Fibroblast of skin of right quadriceps (primary cell): ENCODE data around the gene BAIAP2L1.

Experiments
- DNase-seq: peaks from one replicate; pipeline ENCODE4 v3.0.0-alpha.2; 2013

BAIAP2L1 gene

DNA sequence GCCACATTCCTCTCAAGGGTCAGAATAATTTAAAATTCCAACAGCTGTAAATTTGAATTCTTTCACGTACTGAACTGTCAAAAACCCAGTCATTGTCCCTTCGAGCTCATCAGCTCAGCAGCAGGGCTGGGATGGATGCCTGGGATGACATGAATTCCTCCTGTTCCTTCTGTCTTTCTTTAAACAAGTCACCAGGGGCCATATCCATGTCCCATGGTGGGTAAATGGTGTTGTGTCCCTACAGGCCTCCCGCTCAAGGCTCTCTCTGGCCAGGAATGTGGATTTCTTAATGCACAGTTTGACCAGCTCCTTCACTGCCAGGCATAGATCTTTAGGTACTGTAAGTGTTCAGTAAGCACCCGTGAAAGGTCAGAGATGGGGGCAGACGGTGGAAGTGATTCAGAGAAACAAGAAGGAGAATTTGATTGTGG, 135.0 kb downstream of the BAIAP2L1 start:
- peak; percentile 70 for DNase-seq

DNA sequence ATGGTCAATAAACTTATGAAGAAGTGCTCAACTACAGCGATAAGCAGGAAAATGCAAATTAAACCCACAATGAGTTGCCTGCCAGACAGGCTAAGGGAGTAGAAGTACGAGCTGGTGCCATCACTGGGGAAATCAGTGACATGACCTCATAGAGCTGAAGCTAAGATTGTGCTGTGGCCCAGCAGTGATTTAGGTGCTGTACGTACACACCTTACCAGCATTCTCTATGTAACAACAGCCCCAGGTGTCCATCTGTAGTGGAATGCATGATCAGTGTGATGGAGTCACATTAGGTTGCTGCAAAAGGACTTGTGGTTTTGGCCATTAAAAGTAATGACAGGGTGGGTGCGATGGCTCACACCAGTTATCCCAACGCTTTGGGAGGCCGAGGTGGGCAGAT, 143.2 kb downstream of the BAIAP2L1 start:
- no peak for DNase-seq

DNA sequence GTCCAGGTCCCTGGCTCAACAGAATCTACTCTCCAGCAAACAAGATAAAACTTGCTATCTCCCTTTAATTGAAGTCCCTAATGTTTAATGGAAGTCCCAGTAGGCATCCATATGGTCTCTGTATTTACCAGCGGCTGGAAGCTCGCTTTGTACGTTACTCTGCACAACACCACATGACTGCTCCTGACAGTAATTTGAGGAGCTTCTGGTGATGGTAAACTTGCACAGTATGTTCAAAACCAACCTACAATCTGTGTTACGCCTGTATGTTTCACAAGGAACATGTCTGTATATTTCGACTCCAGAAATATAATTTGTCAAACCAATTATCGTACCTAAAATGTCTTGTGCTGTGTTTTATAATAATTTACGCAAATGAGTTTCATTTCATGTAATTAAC, 144.5 kb downstream of the BAIAP2L1 start:
- DNase-seq = no peak

DNA sequence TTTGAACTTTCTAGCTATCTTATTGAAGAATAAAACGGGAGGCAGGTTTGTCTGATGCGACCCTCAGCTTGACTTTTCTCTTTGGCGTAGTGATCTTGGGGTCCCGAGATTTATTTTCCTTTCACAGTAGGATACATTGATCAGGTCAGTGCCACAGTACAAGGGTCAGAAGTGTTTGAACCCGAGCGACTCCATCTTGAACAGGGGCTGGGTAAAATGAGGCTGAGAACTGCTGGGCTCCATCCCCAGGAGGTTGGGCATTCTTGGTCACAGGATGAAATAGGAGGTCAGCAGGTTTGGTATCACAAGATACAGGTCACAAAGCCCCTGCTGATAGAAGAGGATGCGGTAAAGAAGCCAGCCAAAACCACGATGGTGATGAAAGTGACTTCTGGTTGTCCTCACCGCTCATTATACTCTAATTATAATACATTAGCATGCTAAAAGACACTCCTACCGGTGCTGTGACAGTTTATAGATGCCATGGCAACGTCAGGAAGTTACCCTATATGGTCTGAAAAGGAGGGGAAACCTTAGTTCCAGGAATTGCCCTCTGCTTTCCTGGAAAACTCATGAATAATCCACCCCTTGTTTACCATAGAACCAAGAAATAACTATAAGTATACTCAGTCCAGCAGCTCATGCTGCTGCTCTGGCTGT, 145.8 kb downstream of the BAIAP2L1 start:
- no peak for DNase-seq

DNA sequence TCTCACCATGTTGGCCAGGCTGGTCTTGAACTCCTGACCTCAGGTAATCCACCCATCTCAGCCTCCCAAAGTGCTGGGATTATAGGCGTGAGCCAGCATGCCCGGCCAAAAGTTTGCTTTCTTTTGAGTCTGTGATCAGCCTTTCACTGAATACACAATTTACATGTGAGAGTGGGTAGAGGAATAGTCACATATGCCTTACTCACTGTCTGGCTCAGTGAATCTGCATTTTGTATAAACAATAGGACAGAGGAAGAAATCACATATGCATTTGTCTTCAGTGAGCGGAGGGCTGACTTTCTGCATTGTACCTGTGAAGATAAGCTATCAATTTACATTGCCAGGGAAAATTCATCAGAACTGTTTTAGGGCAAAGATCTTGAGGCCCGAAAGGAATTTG, 146.4 kb downstream of the BAIAP2L1 start:
- DNase-seq = no peak

DNA sequence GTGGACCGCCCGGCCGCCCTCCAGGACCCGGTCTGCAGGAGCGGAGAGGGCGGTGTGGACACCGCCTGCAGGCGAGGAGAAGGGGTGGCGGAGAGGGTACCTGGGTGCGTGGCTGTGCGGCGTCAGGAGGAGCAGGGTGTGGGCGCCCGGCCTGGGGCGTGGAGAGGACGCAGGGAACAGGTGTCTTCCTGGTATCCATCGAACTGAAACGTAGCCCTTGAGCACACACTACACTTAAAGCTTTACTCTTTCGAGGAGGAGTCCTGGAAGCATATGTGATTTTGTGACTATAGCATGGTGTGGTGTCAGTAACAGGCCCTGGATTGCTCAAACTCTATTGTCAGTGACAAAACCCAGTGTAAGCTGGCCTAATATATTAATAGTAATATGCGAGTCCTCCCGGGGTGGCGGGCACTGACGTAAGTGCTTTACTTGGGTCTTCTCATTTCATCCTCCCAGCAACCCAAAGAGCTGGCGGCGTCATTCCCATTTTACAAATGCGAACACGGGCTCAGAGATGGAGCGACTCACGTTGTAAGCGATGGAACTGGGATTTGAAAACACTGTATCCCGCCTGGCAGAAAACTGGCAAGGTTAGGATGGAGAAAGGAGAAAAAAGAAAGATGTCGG, 148.3 kb downstream of the BAIAP2L1 start:
- no peak for DNase-seq

DNA sequence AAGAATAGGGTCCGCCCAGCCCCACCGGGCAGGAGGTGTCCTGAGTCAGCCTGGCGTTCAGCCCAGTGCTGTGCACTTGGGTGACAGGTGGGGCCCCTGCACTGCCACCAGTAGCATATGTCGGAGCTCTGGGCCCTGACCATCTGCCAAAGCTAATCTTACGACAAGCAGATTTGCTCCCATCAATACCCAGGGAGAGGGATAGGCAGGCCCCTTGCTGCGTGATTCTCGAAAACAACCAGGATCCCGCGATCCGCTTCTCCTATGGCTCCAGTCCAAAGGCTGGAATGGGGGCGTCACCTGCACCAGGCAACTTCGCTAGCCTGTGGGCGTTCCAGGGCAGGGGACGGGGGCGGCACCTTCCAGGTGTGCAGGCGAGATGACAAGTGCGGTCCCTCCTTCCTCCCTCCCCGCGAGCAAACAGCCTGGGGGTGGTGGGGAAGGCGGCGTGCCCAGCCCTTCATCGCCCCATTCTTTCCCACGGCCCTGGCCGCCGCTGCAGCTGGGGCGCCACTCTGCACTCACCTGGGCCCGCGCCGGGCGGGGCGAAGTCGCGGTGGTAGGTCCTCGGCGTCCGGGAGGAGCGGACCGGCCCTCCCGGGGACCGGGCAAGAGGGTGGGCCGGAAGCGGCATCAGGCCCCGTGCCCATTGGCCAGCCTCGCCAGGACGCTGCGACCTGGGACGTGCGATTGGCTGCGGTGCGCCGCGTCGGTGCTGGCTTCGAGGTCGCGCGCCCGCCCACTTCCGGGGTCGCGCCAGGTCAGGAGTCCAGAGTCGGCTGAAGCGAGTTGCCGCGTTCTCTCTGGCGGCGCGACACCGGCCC, 149.1 kb downstream of the BAIAP2L1 start, which contains the start of gene TECPR1:
Gene TECPR1 (minus strand): TSS at position 632 of the 824 bp plus-strand sequence. CDS start 6,086 bp downstream, outside the sequence.
- peak; percentile 80 for DNase-seq

DNA sequence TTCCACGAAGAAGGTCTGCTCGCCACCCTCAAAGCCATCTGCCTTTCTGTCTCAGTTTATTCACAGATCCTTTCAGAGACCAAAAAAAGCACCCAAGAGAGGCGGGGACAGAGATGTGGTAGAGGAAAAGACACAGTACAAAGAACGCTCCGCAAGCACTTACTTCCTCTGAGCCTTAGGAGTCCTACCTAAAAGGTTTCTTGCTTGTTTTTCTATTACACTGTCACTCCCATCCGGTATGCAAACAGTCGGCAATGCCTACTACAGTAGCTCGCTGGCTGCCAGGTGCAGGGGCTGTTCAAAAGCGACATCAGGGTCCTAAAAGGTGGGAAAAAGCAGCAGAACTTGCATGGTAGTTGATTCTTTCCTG, 149.7 kb downstream of the BAIAP2L1 start:
- DNase-seq = no peak

DNA sequence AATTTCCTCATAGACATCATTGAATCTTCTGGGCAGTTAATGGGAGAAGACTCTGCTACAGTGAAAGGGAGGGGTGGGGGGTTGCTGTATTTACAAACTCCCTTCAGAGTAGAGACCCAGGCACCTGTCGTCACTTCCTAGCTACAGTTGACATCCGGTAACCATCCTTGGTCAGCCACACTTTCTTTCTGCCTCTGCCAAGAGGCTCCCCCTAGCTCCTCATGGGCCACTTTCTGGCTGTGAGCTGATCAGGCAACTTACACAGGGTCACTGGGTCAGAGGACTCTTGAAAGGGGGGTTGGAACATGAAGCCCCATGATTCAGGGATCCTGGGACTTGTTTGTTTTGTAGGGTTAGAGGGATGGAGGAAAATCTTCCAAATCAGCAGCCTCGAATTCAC, 150.1 kb downstream of the BAIAP2L1 start:
- DNase-seq = no peak

DNA sequence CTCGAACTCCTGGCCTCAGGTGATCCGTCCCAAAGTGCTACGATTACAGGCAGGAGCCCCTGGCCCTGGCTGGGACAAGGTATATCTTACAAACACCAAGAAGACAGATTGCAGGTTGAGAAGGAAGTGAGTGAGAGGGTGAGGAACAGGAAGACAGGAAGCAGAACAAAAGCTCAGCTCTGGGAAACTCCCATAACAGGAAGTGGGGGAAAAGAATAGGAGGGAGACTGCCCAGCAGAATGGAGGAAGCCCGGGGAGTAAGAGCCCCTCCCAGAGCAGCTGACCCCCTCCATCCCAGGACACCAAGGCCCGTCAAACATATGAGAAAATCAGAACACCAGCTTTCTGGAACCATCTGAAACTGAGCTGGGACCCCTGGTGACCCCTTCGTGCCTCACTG, 151.8 kb downstream of the BAIAP2L1 start:
- no peak for DNase-seq

DNA sequence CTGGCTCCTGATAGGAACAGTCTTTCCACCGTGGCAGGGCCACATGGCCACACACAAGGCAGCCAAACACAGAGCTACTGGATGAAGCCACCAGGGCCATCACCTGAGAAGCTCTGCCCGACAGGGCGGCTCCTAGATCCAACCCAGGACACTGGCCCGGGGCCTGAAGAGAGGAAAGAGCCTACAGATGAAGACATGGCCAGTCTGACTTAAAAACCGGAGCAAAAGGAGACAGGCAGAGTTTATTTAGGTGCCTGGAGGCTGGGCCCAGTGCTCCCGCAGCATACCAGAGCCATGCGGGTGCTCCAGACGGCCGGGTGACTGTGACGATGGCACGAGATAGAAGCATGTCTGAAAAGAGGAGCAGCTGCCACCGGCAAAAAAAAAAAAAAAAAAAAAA, 152.7 kb downstream of the BAIAP2L1 start:
- DNase-seq = no peak

DNA sequence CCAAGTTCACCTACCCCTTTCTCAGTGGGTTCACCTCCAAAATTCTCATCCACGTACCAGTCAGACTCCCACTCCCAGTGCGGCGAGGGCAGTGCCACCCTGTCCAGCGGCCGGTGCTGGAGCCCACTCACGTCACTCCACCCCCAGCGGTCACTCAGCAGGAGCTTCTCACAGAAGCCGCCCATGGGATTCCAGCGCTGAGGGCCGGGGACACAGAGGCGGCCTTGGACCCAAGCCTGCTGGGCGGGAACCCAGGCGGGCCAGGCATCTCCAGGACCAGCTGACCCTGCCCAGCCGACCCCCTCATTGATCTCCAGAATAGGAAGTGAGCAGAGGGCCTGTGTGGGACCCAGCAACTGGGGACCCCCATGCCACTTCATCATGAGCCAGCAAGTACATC, 156.0 kb downstream of the BAIAP2L1 start:
- DNase-seq = no peak

DNA sequence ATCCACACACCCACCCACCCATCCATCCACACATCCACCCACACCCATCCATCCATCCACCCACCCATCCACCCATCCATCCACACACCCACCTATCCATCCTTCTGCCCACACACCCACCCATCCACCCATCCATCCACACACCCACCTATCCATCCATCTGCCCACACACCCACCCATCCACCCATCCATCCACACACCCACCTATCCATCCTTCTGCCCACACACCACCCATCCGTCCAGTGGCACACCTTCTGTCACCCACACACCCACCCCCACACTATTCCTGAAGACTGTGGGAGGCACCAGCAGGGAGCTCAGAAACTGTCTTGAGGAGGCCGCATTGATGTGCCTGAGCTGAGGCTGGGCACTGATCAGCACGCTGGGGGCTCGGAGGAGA, 158.0 kb downstream of the BAIAP2L1 start:
- no peak for DNase-seq

DNA sequence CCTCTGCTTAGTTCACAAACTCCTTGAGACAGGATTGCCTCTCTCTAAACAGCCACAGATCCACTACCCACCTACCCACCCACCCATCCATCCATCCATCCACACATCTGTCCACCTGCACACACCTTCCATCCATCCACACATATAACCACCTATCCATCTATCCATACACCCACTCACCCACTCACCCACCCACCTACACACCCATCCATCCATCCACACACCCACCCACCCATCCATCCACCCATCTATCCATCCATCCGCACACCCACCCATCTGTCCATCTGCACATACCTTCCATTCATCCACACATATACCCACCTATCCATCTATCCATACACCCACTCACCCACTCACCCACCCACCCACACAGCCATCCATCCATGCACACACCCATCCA, 158.5 kb downstream of the BAIAP2L1 start:
- no peak for DNase-seq

DNA sequence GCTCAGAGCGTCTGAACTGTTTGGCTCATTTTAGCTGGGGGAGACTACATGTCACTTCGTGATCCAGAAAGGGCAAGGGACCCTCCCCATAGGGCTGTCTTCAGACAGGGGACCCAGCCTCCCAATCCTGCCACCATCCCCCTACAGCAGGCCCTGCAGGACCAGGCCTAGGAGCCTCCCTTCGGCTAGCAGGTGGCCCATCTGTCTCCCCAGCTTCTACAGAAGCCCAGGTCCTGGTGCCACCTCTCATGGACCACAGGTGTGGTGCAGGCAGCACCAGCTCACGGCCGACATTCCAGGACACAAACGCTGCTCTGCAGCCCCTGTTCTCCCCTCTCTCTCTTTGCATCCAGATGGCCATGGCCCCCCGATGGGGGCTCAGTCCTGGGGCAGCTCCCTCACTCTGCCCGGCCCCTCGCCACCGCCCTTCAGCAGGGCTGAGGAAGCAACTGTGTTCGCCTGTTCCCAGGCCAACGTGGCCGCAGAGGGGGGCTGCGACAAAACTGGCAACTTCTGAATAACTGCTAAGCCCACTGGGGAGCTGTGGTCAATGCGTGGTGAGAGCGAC, 159.1 kb downstream of the BAIAP2L1 start:
- no peak for DNase-seq
